Neural cell (in vitro differentiated cells): Measurements from ENCODE around the gene USP32.

Source experiments
- EZH2 ChIP-seq: fragments of 200-600, 300-800 bp; shearing (Covaris generic), sonication (generic); IDR thresholded peaks from 2 replicates; pipeline ENCODE4 v1.6.1; 2014; ENCODE audit warnings: antibody characterized with exemption, low read length, borderline replicate concordance, mild to moderate bottlenecking; ENCODE audit not compliant: insufficient read depth, poor library complexity, severe bottlenecking
- TF ChIP-seq, protein P1 (sequence below): fragments of 450-650 bp; IDR thresholded peaks from 2 replicates; pipeline ENCODE4 v1.5.1; 2014; ENCODE audit warnings: antibody characterized with exemption, mild to moderate bottlenecking, moderate library complexity; ENCODE audit not compliant: poor library complexity, severe bottlenecking

DNA sequence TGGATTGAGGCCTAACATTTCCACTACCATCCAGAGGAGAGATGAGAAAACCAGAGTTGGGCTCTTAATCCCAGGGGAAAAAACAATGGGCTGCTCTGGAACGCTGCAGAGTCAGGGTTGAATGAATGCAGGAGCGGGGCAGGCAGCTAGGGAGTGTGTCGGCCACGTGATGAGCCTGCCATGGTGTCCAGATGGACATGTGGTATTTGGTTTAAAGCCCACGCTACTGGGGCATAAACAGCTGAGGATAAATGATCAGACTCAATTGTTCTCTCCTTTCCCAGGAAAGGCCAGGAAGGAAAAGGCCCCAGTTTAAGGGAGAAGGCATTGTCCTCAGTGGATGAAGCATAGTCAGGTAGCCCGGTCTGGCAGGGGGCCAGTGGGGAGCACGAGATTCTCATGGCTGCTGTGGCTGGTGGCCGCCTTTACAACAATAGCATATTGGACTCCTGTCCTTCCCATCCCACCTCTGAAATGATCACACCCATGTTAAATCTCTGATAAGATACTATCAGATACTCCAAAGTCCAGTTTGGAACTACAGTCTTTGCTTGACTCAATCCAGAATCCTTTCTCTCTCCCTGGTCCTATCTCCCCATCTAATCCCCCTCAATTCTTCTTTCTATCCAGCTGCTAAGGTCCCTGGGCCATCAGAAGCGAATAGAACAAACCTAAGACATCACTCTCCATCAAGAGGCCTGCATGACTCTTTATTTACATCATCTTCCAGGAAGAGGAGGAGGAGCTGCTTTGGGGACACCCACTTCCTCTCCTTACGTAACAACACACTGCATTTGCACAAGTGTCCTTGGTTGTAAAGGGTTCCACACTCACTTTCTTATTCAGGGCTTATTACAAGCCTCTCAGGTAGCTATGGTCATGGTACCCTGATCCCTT, 221.8 kb downstream of the USP32 start:
- TF ChIP-seq, protein P1, sequence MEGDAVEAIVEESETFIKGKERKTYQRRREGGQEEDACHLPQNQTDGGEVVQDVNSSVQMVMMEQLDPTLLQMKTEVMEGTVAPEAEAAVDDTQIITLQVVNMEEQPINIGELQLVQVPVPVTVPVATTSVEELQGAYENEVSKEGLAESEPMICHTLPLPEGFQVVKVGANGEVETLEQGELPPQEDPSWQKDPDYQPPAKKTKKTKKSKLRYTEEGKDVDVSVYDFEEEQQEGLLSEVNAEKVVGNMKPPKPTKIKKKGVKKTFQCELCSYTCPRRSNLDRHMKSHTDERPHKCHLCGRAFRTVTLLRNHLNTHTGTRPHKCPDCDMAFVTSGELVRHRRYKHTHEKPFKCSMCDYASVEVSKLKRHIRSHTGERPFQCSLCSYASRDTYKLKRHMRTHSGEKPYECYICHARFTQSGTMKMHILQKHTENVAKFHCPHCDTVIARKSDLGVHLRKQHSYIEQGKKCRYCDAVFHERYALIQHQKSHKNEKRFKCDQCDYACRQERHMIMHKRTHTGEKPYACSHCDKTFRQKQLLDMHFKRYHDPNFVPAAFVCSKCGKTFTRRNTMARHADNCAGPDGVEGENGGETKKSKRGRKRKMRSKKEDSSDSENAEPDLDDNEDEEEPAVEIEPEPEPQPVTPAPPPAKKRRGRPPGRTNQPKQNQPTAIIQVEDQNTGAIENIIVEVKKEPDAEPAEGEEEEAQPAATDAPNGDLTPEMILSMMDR: no peak
- no peak for TF ChIP-seq EZH2
